ENCODE measurements around the gene APLF. TPM values are rescaled to one million over a fixed set of nuclear protein-coding genes. Genes with fewer than 3 reads are reported as not detected.
"Not testable (repeated sequence)": the region's sequence is repeated elsewhere in the genome, so short reads cannot be mapped to it uniquely, and the experiment has no call there.

Gene APLF
- total RNA-seq, 1 donor from 2014 or later, result 3.0 TPM

- DNase-seq (ENCODE audit: low spot score), result no peak
- Mint-ChIP-seq H3K36me3 (ENCODE audit: low read depth) (no peaks in the 10 kb centered on the region), H3K27ac (no peak overlapping the region), H3K9me3 (no peaks in the 10 kb centered on the region), H3K4me1 (ENCODE audit: low read depth) (peaks cover 11% of the 10 kb centered on the region), H3K27me3 (ENCODE audit: insufficient read depth) (peaks cover 6% of the 10 kb centered on the region), H3K4me3 (no peak overlapping the region)
- intact Hi-C loops (cut with micrococcal nuclease), result no loop called here
Measured at GRCh38 chr2:68560545-68560944, 93.2 kb downstream of the APLF start.

- Mint-ChIP-seq H3K4me3 (no peak overlapping the region), H3K27me3 (ENCODE audit: insufficient read depth) (peaks cover 4% of the 10 kb centered on the region), H3K36me3 (ENCODE audit: low read depth) (no peaks in the 10 kb centered on the region), H3K4me1 (ENCODE audit: low read depth) (peaks cover 11% of the 10 kb centered on the region), H3K27ac (no peak overlapping the region), H3K9me3 (no peaks in the 10 kb centered on the region)
- intact Hi-C loops (cut with micrococcal nuclease), result no loop called here
- no peak for DNase-seq (ENCODE audit: low spot score)
Measured at GRCh38 chr2:68561372-68561771, 94.0 kb downstream of the APLF start.

DNA sequence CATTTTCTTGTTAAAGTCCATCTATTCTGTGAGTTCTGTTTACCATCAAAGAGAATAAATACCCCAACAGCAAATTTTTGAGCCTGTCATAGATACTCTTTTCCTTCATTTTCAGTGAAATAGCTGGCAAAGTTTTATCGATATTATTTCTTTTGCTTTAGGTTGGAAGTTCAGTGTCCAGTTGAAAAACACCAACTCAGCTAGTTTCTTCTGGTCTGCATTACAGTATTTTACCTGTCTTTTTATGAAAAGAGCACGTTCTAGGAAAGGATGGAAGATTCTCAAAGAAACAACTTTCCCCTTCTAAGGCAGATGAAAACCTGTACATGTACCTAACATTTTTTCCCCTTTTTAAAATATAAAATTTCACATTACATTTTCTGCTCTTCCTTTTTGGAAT lies 95.5 kb downstream of the APLF start:
- intact Hi-C loops (cut with micrococcal nuclease), result no loop called here
- Mint-ChIP-seq H3K4me1 (ENCODE audit: low read depth) (peaks cover 11% of the 10 kb centered on the region), H3K27me3 (ENCODE audit: insufficient read depth) (peaks cover 4% of the 10 kb centered on the region), H3K4me3 (no peak overlapping the region), H3K27ac (no peak overlapping the region), H3K9me3 (no peaks in the 10 kb centered on the region), H3K36me3 (ENCODE audit: low read depth) (no peaks in the 10 kb centered on the region)
- DNase-seq (ENCODE audit: low spot score), result no peak

- Mint-ChIP-seq H3K27me3 (ENCODE audit: insufficient read depth) (peaks cover 4% of the 10 kb centered on the region), H3K4me1 (ENCODE audit: low read depth) (peaks cover 6% of the 10 kb centered on the region), H3K27ac (no peak overlapping the region), H3K4me3 (no peak overlapping the region), H3K36me3 (ENCODE audit: low read depth) (no peaks in the 10 kb centered on the region), H3K9me3 (no peaks in the 10 kb centered on the region)
- intact Hi-C loops (cut with micrococcal nuclease), result no loop called here
- no peak for DNase-seq (ENCODE audit: low spot score)
Measured at GRCh38 chr2:68564426-68564825, 97.0 kb downstream of the APLF start.

DNA sequence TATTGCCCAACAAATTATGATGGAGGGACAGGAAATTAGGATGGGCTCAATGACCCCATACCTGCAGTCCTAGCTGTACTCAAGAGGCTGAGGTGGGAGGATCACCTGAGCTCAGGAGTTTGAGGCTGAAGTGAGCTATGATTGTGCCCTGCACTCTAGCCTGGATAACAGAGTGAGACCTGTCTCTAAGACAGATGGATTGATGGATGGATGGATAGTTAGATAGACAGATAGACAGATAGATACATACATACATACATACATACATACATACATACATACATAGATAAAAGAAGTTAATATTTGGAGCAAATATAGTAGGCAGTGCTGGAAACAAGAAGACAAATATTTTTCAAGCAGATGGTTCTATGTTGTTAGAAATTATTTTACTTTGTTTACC lies 97.9 kb downstream of the APLF start:
- no peaks in the 10 kb centered on the region for H3K9me3 Mint-ChIP-seq
- H3K27ac Mint-ChIP-seq, result no peak overlapping the region

GRCh38 chr2:68565858-68566257 lies 98.5 kb downstream of the APLF start:
- H3K27ac Mint-ChIP-seq, result no peak overlapping the region

More for the DNA sequence above, 97.9 kb downstream of the APLF start:
- H3K4me3 Mint-ChIP-seq, result no peak overlapping the region
- intact Hi-C loops (cut with micrococcal nuclease), result no loop called here
- H3K36me3 Mint-ChIP-seq (ENCODE audit: low read depth), result no peaks in the 10 kb centered on the region
- no peaks in the 10 kb centered on the region for H3K4me1 Mint-ChIP-seq (ENCODE audit: low read depth)
- no peak for DNase-seq (ENCODE audit: low spot score)
- H3K27me3 Mint-ChIP-seq (ENCODE audit: insufficient read depth), result peaks cover 4% of the 10 kb centered on the region

GRCh38 chr2:68566362-68566761 lies 99.0 kb downstream of the APLF start:
- intact Hi-C loops (cut with micrococcal nuclease), result no loop called here
- Mint-ChIP-seq H3K4me3 (no peak overlapping the region), H3K36me3 (ENCODE audit: low read depth) (no peaks in the 10 kb centered on the region), H3K27ac (no peak overlapping the region), H3K9me3 (no peaks in the 10 kb centered on the region), H3K4me1 (ENCODE audit: low read depth) (no peaks in the 10 kb centered on the region), H3K27me3 (ENCODE audit: insufficient read depth) (peaks cover 4% of the 10 kb centered on the region)
- DNase-seq (ENCODE audit: low spot score), result no peak

More at GRCh38 chr2:68565858-68566257, 98.5 kb downstream of the APLF start:
- Mint-ChIP-seq H3K27me3 (ENCODE audit: insufficient read depth) (peaks cover 4% of the 10 kb centered on the region), H3K9me3 (no peaks in the 10 kb centered on the region), H3K4me3 (no peak overlapping the region), H3K4me1 (ENCODE audit: low read depth) (no peaks in the 10 kb centered on the region), H3K36me3 (ENCODE audit: low read depth) (no peaks in the 10 kb centered on the region)
- no peak for DNase-seq (ENCODE audit: low spot score)
- intact Hi-C loops (cut with micrococcal nuclease), result no loop called here

GRCh38 chr2:68568116-68568515 lies 100.7 kb downstream of the APLF start:
- no peak for DNase-seq (ENCODE audit: low spot score)
- Mint-ChIP-seq H3K27me3 (ENCODE audit: insufficient read depth) (no peaks in the 10 kb centered on the region), H3K4me3 (no peak overlapping the region), H3K36me3 (ENCODE audit: low read depth) (no peaks in the 10 kb centered on the region), H3K4me1 (ENCODE audit: low read depth) (no peaks in the 10 kb centered on the region), H3K27ac (no peak overlapping the region), H3K9me3 (no peaks in the 10 kb centered on the region)
- intact Hi-C loops (cut with micrococcal nuclease), result no loop called here

GRCh38 chr2:68569604-68570003 lies 102.2 kb downstream of the APLF start:
- Mint-ChIP-seq H3K4me3 (no peak overlapping the region), H3K27me3 (ENCODE audit: insufficient read depth) (no peaks in the 10 kb centered on the region), H3K9me3 (no peaks in the 10 kb centered on the region), H3K27ac (no peak overlapping the region), H3K36me3 (ENCODE audit: low read depth) (no peaks in the 10 kb centered on the region), H3K4me1 (ENCODE audit: low read depth) (no peaks in the 10 kb centered on the region)
- no peak for DNase-seq (ENCODE audit: low spot score)
- intact Hi-C loops (cut with micrococcal nuclease), result no loop called here

DNA sequence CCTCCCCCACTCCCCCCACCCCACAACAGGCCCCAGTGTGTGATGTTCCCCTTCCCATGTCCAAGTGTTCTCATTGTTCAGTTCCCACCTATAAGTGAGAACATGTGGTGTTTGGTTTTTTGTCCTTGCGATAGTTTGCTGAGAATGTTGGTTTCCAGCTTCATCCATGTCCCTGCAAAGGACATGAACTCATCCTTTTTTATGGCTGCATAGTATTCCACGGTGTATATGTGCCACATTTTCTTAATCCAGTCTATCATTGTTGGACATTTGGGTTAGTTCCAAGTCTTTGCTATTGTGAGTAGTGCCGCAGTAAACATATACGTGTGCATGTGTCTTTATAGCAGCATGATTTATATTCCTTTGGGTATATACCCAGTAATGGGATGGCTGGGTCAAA lies 103.0 kb downstream of the APLF start:
- H3K9me3 Mint-ChIP-seq; H3K27me3 Mint-ChIP-seq (ENCODE audit: insufficient read depth); H3K4me3 Mint-ChIP-seq; DNase-seq (ENCODE audit: low spot score); H3K4me1 Mint-ChIP-seq (ENCODE audit: low read depth); intact Hi-C loops (cut with micrococcal nuclease); H3K36me3 Mint-ChIP-seq (ENCODE audit: low read depth); H3K27ac Mint-ChIP-seq: not testable (repeated sequence)

DNA sequence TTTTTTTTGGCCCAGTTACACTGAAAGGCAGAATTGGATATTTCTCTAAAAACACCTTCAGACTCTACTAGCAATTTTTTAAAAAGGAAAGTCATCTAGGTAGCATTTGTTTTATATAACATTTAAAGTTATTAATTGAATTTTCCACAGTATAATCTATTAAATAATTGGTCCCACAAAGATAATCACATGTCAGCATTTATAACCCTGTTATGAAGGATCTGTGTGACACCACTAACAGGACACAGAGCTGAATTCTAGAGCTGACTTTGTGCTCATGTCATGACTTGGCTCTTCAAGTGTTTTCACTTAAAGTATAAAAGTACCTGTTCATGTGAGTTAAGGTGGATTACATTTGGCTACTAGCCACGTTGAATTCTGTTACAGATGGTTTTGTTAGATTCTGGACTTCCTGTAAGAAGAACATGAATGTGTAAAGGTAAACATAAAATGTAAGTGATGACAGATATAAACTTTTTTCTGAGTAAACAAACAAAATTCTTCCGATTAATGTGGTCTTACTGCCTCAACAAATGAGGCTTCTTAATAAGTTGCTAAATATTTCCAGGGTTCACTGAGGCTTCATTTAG lies 106.9 kb downstream of the APLF start:
- Mint-ChIP-seq H3K9me3 (no peaks in the 10 kb centered on the region), H3K27ac (no peak overlapping the region), H3K4me3 (no peak overlapping the region), H3K36me3 (ENCODE audit: low read depth) (peaks cover 2% of the 10 kb centered on the region), H3K4me1 (ENCODE audit: low read depth) (no peaks in the 10 kb centered on the region), H3K27me3 (ENCODE audit: insufficient read depth) (no peaks in the 10 kb centered on the region)
- DNase-seq (ENCODE audit: low spot score), result no peak
- intact Hi-C loops (cut with micrococcal nuclease), result no loop called here

- no peaks in the 10 kb centered on the region for H3K27me3 Mint-ChIP-seq (ENCODE audit: insufficient read depth)
- no peaks in the 10 kb centered on the region for H3K9me3 Mint-ChIP-seq
- intact Hi-C loops (cut with micrococcal nuclease), result no loop called here
- H3K36me3 Mint-ChIP-seq (ENCODE audit: low read depth), result peaks cover 2% of the 10 kb centered on the region
- DNase-seq (ENCODE audit: low spot score), result no peak
- no peaks in the 10 kb centered on the region for H3K4me1 Mint-ChIP-seq (ENCODE audit: low read depth)
- no peak overlapping the region for H3K27ac Mint-ChIP-seq
- H3K4me3 Mint-ChIP-seq, result no peak overlapping the region
Measured at GRCh38 chr2:68577183-68577582, 109.8 kb downstream of the APLF start.

- intact Hi-C loops (cut with micrococcal nuclease), result no loop called here
- H3K27ac Mint-ChIP-seq, result no peak overlapping the region
- H3K4me1 Mint-ChIP-seq (ENCODE audit: low read depth), result no peaks in the 10 kb centered on the region
- no peak for DNase-seq (ENCODE audit: low spot score)
- H3K4me3 Mint-ChIP-seq, result no peak overlapping the region
- H3K9me3 Mint-ChIP-seq, result no peaks in the 10 kb centered on the region
- no peaks in the 10 kb centered on the region for H3K27me3 Mint-ChIP-seq (ENCODE audit: insufficient read depth)
- peaks cover 2% of the 10 kb centered on the region for H3K36me3 Mint-ChIP-seq (ENCODE audit: low read depth)
Measured at GRCh38 chr2:68579689-68580088, 112.3 kb downstream of the APLF start.

GRCh38 chr2:68588589-68588988 lies 121.2 kb downstream of the APLF start:
- Mint-ChIP-seq H3K4me1 (ENCODE audit: low read depth) (no peaks in the 10 kb centered on the region), H3K4me3 (no peak overlapping the region), H3K36me3 (ENCODE audit: low read depth) (no peaks in the 10 kb centered on the region), H3K27me3 (ENCODE audit: insufficient read depth) (no peaks in the 10 kb centered on the region), H3K9me3 (no peaks in the 10 kb centered on the region), H3K27ac (no peak overlapping the region)
- intact Hi-C loops (cut with micrococcal nuclease), result no loop called here
- DNase-seq (ENCODE audit: low spot score), result no peak

Data from activated T-helper 1 cell treated with anti-CD3 and anti-CD28 coated beads, Interleukin-12 subunit alpha, Interleukin-12 subunit beta, Interleukin-2, Interleukin-4 antibody, amounts not matched to agents 30 ng/mL and 10 ng/mL and 1 ng/mL, durations not matched to agents 14 hours and 24 hours and 36 hours (primary cell).